CD4-positive, alpha-beta T cell treated with Interferon gamma for 1 hour (primary cell): Measurements from ENCODE around the gene EXTL1.
"Not testable (repeated sequence)": the region's sequence is repeated elsewhere in the genome, so short reads cannot be mapped to it uniquely, and the experiment has no call there.

Experiments
- DNase-seq: peaks from one replicate; pipeline ENCODE4 v3.0.0-alpha.2; 2020

The EXTL1 gene, protein sequence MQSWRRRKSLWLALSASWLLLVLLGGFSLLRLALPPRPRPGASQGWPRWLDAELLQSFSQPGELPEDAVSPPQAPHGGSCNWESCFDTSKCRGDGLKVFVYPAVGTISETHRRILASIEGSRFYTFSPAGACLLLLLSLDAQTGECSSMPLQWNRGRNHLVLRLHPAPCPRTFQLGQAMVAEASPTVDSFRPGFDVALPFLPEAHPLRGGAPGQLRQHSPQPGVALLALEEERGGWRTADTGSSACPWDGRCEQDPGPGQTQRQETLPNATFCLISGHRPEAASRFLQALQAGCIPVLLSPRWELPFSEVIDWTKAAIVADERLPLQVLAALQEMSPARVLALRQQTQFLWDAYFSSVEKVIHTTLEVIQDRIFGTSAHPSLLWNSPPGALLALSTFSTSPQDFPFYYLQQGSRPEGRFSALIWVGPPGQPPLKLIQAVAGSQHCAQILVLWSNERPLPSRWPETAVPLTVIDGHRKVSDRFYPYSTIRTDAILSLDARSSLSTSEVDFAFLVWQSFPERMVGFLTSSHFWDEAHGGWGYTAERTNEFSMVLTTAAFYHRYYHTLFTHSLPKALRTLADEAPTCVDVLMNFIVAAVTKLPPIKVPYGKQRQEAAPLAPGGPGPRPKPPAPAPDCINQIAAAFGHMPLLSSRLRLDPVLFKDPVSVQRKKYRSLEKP

DNA sequence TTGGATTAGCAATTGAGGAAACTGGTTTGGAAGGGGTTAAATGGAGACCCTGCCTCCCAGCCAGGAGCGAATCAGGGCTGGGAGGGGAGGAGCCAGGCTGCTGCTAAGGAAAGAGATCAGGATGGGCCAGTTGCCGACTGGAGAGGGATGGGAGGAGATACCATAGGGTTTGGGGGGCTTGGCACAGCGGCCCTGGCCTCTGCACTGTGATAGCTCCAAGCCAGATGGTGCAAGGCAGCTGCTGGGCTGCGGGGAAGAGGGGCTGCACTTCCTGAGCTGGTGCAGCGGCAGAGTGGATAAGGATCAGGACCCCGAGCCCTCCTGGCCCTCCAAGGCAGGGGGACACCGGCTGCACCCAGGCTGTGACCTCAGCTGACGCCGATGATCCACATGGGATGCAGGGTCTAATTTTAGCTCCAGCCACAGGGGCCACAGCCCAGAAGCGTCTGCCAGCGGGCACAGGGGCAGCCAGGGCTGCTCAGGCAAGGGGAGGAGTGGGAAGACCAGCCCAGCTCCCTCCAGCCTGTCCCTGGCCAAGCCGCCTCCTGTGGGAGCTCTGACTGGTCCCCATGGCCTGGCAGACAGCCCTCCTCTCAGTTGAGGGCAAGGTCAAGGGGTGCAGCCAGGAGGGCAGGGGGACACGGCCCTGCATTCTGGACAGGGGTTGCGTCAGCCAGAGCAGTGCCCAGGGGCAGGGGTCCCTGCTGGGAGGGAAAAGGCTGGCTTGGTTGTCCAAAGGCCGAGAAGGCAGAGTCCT is at the start of gene EXTL1:
TSS of gene EXTL1 (plus strand) at position 129 of the 757 bp plus-strand sequence. CDS start 872 bp downstream, outside the sequence.
- no peak for DNase-seq

DNA sequence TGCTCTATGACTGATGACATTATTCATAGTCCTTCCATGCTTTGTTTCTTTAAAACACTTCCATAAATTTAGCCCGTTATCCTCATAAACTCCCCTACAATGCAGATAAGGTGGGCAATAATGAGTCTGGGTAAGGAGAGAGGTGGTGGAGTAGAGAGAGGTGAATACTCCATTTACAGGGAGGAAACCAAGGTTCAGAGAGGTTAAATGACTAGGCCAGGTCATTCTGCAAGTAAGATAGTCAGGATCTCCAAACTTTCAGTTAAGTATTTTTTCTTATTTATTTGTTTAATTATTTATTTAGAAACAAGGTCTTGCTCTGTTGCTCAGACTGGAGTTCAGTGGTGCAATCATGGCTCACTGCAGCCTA is 49.8 kb upstream of the EXTL1 start:
- DNase-seq = no peak

GRCh38 chr1:25973610-25974321 is 47.8 kb upstream of the EXTL1 start:
- DNase-seq = no peak

GRCh38 chr1:25977801-25978200 is 43.8 kb upstream of the EXTL1 start:
- no peak for DNase-seq

DNA sequence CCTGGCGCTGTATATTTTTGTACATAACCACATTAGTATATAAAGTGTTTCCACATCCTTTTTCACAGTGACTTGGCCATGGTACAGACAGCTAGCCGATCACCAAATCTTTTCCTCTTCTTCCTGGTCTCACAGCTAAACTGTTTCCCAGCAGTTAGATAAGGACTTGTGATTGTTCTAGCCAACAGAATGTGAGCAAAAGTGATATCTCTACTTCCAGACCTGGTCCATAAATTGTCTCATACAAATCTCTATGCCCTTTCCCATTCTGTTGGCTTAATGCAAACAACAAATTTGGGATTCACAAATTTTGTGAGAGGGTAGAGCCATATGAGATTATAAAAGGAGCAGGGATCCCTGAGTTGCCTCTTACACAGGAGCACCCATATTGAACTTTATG is 43.2 kb upstream of the EXTL1 start:
- DNase-seq = no peak

GRCh38 chr1:25979210-25979609 is 42.4 kb upstream of the EXTL1 start:
- no peak for DNase-seq

- no peak for DNase-seq
These were observed 36.4 kb upstream of the EXTL1 start for GRCh38 chr1:25985171-25985570.

- no peak for DNase-seq
These were observed 35.9 kb upstream of the EXTL1 start for GRCh38 chr1:25985670-25986069.

GRCh38 chr1:25986773-25987172 is 34.8 kb upstream of the EXTL1 start:
- not testable (repeated sequence) for DNase-seq

- DNase-seq = no peak
These were observed 33.6 kb upstream of the EXTL1 start for GRCh38 chr1:25987951-25988350.

DNA sequence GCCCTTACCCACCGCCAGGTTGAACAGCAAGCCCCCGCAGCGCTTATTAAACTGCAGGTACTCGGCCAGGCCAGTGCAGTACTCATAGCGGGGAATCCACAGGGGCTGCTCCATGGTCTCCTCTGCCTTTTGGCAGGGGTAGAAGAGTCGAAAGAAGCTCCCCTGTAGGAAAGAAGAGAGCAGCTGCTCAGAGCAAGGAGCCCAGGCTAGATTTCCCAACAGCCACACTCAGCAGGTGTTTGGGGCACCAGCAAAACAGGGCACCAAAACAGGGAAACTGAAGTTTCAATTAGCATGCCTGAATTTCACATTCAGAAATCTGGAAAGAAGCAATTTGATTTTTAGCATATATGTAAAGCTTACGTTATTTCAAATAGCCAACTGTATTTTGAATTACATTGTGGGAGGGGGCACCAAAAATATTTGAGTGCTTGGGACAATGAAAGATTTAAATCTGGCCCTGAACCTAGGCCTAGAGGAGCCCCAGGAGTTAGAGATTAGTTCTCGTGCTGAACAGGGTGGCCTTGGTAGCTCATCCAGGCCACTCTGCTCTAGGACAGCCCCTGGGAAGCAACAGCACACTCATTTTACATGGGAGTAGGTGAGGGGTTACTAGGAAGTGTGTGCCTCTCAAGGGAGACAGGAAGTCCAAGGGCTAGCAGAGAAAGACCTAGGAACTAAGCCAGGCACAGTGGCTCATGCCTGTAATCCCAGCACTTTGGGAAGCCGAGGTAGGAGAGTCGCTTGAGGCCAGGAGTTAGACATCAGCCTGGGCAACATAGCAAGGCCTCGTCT is 31.9 kb upstream of the EXTL1 start:
- DNase-seq = no peak

DNA sequence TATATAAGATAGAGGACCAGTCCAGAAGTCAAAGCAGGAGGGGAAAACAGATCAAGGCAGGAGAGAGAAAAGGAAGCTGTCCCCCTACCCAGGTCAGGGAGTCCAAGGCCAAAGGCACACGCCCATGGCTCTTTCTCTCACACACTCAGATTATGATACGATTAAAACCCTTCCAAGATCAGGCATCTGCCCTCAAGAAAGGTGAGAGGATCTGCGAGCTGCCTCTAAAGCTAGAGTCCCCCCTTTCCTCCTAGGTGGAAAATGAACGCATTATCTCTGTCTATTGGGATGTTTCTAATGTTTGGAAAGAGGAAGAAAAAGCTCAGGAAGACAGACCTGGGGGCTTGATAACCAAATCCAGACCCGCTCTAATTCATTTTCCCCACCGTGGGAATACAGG is 31.3 kb upstream of the EXTL1 start:
- no peak for DNase-seq

DNA sequence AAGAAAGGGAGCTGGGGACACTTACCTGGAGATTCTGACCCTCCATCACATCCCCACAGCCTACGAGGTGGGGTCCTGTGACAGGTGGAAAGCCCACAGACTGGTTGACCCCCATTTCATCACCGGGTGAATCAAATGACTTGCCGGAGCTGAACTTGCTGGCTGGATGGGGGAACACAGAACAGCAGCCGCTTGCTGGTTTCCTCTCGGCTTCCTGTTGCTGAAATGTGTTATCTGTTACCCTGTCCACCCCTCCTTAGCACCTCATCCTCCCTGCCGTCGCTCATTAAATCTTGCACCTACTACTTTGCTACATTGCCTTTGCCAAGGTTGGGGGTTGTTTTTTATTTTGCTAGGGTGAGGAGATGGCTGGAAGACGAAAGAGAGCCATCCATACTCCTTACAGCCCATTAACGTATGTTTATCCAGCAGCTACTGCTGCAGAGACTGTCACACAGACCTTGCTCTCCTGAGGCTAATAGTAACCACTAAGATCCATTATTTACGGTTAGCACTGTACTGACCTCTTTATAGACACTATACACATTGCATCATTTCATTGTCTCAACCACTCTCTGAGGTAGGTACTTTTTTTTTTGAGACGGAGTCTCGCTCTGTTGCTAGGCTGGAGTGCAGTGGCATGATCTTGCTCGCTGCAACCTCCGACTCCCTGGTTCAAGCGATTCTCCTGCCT is 30.7 kb upstream of the EXTL1 start:
- peak; percentile 48 for DNase-seq

- DNase-seq = no peak
These were observed 29.5 kb upstream of the EXTL1 start for GRCh38 chr1:25991937-25992688.

DNA sequence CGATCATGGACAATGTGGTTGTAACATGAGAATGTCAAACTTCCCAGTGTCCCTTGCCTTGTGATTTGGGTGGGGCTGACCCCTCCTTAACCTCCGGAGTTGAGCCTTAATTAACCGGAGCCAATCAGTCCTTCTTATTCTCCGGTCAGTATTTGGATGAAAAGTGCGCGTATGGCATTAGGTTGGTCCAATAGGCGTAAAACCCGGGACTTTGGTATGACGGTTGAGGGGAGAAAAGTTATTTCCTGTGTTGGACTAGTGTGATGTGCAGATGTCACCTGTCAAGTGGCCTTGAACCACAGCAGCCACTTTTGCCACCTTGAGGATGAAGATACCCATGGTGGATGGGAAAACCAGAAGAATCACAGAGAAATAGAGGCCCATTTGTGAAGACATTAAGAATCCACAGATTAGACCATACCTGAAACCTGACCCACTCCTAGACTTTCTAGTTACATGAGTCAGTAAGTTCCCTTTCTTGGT is 28.8 kb upstream of the EXTL1 start:
- no peak for DNase-seq

- no peak for DNase-seq
These were observed 28.2 kb upstream of the EXTL1 start for GRCh38 chr1:25993197-25993951.

DNA sequence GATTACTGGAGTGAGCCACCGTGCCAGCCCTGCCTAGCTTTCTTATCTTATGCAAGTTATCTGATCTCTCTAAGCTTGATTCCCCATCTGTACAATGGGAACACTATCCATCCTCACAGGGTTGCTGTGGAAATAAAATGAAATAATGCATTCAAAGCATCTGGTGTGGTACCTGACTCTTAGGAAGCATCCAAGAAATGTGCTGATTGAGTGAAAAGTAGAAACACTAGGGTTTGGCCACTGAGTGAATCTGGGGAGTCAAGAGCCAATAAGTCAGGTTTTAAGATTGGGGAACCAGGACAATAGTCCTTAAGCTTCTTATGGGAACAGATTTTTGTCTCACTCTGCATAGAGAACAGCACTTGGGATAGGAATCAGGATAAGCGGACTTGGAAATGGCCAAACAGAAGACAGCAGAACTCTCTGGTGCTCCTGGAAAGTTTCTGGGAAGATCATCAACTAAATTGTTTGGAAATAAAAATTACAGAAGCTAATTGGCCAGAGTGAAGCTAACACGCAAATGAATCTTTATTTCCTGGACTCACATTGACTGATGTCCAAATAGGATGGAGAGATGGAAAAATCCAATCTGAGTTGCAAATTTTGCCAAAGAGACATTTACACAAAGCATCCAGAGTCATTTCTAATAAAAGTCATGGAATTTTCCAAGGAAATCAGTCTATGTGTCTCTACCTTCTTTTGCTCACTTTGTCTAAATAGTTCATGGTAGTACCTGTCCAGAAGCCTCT is 27.0 kb upstream of the EXTL1 start:
- no peak for DNase-seq

DNA sequence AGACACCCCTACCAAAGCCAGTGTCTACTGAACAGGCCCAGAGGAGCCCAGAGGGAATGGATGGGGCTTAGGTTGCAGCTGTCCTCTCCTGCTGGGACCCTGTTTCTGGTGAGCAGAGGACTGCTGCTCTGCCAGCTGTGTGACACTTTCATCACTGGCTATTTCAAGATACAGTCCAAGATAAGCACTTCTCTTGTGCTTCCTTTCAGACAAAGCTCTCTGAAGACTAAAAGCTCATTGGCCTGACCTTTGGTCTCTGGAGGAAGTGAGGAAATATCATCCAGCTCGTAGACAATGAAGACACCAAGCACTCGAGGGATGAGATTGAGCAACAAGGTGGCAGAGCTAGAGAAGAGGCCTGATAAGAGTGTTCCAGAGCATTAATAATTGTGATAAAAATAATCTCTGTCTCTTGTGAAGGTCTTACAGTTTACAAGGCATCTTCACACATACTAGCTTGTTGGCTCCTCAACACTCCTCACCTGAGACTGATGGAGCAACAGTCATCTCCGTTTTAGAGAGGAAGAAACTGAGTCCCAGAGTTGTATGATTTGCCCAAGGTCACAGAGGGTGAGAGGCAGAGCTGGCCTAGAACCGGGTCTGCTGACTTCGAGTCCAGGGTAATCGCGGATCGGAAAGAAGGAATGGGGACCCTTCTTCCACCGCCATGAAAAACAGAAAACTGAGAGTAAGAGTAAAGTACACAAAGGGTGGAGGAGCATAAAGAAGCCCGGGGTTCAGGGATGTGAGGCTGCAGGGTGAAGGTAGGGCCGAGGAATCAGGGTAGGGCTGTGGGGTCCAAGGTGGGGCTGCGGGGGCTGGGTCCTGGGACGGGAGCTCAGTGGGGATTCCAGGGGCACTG is 24.4 kb upstream of the EXTL1 start:
- DNase-seq = peak; percentile 16
